Stimulated activated CD4-positive, alpha-beta T cell treated with anti-CD3 and anti-CD28 coated beads, Interleukin-2, amount 100 ng/mL, for 24 hours (primary cell): ENCODE data around the gene POLDIP2.

ENCODE experiments used
- DNase-seq, 2 donors: peaks; one replicate each; pipeline ENCODE4 v3.0.0-alpha.2; 2020

Gene POLDIP2

GRCh38 chr17:28315846-28316705, 41.3 kb downstream of the POLDIP2 start:
- DNase-seq, result no peak

- DNase-seq, result no peak
Measured at GRCh38 chr17:28313841-28314240, 43.5 kb downstream of the POLDIP2 start.

GRCh38 chr17:28306954-28307401, 50.3 kb downstream of the POLDIP2 start:
- no peak for DNase-seq

DNA sequence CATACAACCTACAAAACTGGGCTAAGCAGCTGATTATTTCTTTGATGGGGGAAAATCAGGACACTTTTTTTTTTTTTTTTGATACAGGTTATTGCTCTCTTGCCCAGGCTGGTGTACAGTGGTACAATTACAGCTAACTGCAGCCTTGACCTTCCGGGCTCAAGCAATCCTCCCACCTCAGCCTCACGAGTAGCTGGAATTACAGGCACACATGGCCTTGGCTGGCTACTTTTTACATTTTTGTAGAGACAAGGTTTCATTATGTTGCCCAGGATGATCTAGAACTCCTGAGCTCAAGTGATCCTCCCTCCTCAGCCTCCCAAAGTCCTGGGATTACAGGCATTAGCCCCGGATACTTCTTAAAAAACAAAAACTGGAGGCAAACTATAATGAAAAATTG, 58.9 kb downstream of the POLDIP2 start:
- no peak for DNase-seq
